Measurements from ENCODE around the gene MBD3L4. TPM values are rescaled to one million over a fixed set of nuclear protein-coding genes. Genes with fewer than 3 reads are reported as not detected.

MBD3L4 gene
- total and polyA plus RNA-seq, 2 donors (not counting 3 experiments of a cell fraction or from before 2014, with no cell fraction given) = not detected

GRCh38 chr19:7004313-7004931, 35.6 kb downstream of the MBD3L4 start:
- ChIA-PET CTCF (no interaction called here), POLR2A (no interaction called here)
- BruUV-seq (replicated peaks) = no TSS peak
- FAIRE-seq (peak; percentile 89), DNase-seq (ENCODE audit: low read depth, low spot score) (peak; percentile 36)
- Histone ChIP-seq H3K9me3 (replicated peaks; ENCODE audit: control insufficient read depth, insufficient read depth, low read length) (no peaks in the 10 kb centered on the region), H3K79me2 (ENCODE audit: control insufficient read depth, insufficient read depth, low read length) (no peaks in the 10 kb centered on the region), H2AFZ (ENCODE audit: low read depth, low read length) (no peak overlapping the region), H3K27ac (ENCODE audit: insufficient read depth, low read depth, low read length) (no peak overlapping the region), H3K9me1 (replicated peaks; ENCODE audit: control insufficient read depth, extremely low read depth, insufficient read depth, low read length) (no peaks in the 10 kb centered on the region), H3K4me3 (replicated peaks in 1 of 3; ENCODE audit: insufficient read depth in 1 of 3, low read depth in 1 of 3, low read length in 3 of 3) (no peak overlapping the region), H3K27me3 (ENCODE audit: control insufficient read depth in 2 of 2, insufficient read depth in 2 of 2, low read length in 2 of 2) (no peaks in the 10 kb centered on the region), H3K4me2 (ENCODE audit: insufficient read depth, low read length) (no peak overlapping the region), H3K9ac (replicated peaks; ENCODE audit: extremely low read depth, insufficient read depth, low read length) (no peak overlapping the region), H4K20me1 (replicated peaks; ENCODE audit: control insufficient read depth, extremely low read depth, insufficient read depth, low read length) (no peaks in the 10 kb centered on the region), H3K4me1 (ENCODE audit: control insufficient read depth, extremely low read depth, insufficient read depth, low read length) (no peaks in the 10 kb centered on the region), H3K36me3 (ENCODE audit: control insufficient read depth in 2 of 2, extremely low read depth in 1 of 2, insufficient read depth in 2 of 2, low read length in 2 of 2) (no peaks in the 10 kb centered on the region)
- TF ChIP-seq FOS (IDR thresholded peaks at IDR 0.05; ENCODE audit: borderline replicate concordance, insufficient read depth, low read length) (no peak), CTCF (IDR thresholded peaks at IDR 0.05; ENCODE audit: extremely low read depth in 1 of 2, insufficient read depth in 1 of 2, low read depth in 1 of 2, low read length in 2 of 2) (peak; percentile 49 to 61)
- intact Hi-C loops (cut with micrococcal nuclease) (no loop called here), dilution Hi-C loops (cut with MboI; ENCODE audit: extremely low pct_ligation_motif_present, low sequenced_read_pairs) (no loop called here)

- no peaks in the 10 kb centered on the region for H4K20me1 ChIP-seq (replicated peaks; ENCODE audit: control insufficient read depth, extremely low read depth, insufficient read depth, low read length)
- H3K27me3 ChIP-seq (ENCODE audit: control insufficient read depth in 2 of 2, insufficient read depth in 2 of 2, low read length in 2 of 2) = no peaks in the 10 kb centered on the region
- no peaks in the 10 kb centered on the region for H3K9me3 ChIP-seq (replicated peaks; ENCODE audit: control insufficient read depth, insufficient read depth, low read length)
- FAIRE-seq = no peak
- intact Hi-C loops (cut with micrococcal nuclease) = no loop called here
- no peak overlapping the region for H3K27ac ChIP-seq (ENCODE audit: insufficient read depth, low read depth, low read length)
- no peak overlapping the region for H2AFZ ChIP-seq (ENCODE audit: low read depth, low read length)
- no peak overlapping the region for H3K4me2 ChIP-seq (ENCODE audit: insufficient read depth, low read length)
- no TSS peak for BruUV-seq (replicated peaks)
- no peaks in the 10 kb centered on the region for H3K9me1 ChIP-seq (replicated peaks; ENCODE audit: control insufficient read depth, extremely low read depth, insufficient read depth, low read length)
- no peak for TF ChIP-seq FOS (IDR thresholded peaks at IDR 0.05; ENCODE audit: borderline replicate concordance, insufficient read depth, low read length)
- no peak for TF ChIP-seq MYC (IDR thresholded peaks at IDR 0.05; ENCODE audit: low read depth, low read length)
- no peak for TF ChIP-seq CTCF (IDR thresholded peaks at IDR 0.05; ENCODE audit: extremely low read depth in 1 of 2, insufficient read depth in 1 of 2, low read depth in 1 of 2, low read length in 2 of 2)
- no peak for TF ChIP-seq MAX (IDR thresholded peaks at IDR 0.05; ENCODE audit: insufficient read depth, insufficient read length)
- TF ChIP-seq POLR2AphosphoS5 (IDR thresholded peaks at IDR 0.05; ENCODE audit: insufficient read depth, low read depth, low read length) = no peak
- TF ChIP-seq JUN (IDR thresholded peaks at IDR 0.05; ENCODE audit: borderline replicate concordance, insufficient read depth, insufficient read length, low read depth) = no peak
- no peak for TF ChIP-seq POLR2A (IDR thresholded peaks at IDR 0.05; ENCODE audit: low read depth, low read length)
- no peak for TF ChIP-seq GATA2 (IDR thresholded peaks at IDR 0.05; ENCODE audit: insufficient read depth, insufficient read length, low read depth, low read length)
- no peak for TF ChIP-seq EZH2 (IDR thresholded peaks at IDR 0.05; ENCODE audit: borderline replicate concordance, low read depth, low read length, severe bottlenecking)
- CTCF ChIA-PET = interaction anchor here (0.6 kb wide), 1 partner anchor 13 kb away, joined by 3 read pairs; no protein-coding TSS in a partner anchor
- H3K4me3 ChIP-seq (replicated peaks in 1 of 3; ENCODE audit: insufficient read depth in 1 of 3, low read depth in 1 of 3, low read length in 3 of 3) = no peak overlapping the region
- H3K9ac ChIP-seq (replicated peaks; ENCODE audit: extremely low read depth, insufficient read depth, low read length) = no peak overlapping the region
- H3K36me3 ChIP-seq (ENCODE audit: control insufficient read depth in 2 of 2, extremely low read depth in 1 of 2, insufficient read depth in 2 of 2, low read length in 2 of 2) = no peaks in the 10 kb centered on the region
- H3K4me1 ChIP-seq (ENCODE audit: control insufficient read depth, extremely low read depth, insufficient read depth, low read length) = no peaks in the 10 kb centered on the region
- DNase-seq (ENCODE audit: low read depth, low spot score) = no peak
- no peaks in the 10 kb centered on the region for H3K79me2 ChIP-seq (ENCODE audit: control insufficient read depth, insufficient read depth, low read length)
- POLR2A ChIA-PET = no interaction called here
- dilution Hi-C loops (cut with MboI; ENCODE audit: extremely low pct_ligation_motif_present, low sequenced_read_pairs) = no loop called here
Observed at GRCh38 chr19:7000816-7001215, 39.2 kb downstream of the MBD3L4 start.

Measured in endothelial cell of umbilical vein (primary cell).